Measurements from ENCODE around the gene PARN. TPM values are rescaled to one million over a fixed set of nuclear protein-coding genes. Genes with fewer than 3 reads are reported as not detected.

Gene PARN
- total RNA-seq, 1 donor from 2014 or later, result 16.8 TPM

DNA sequence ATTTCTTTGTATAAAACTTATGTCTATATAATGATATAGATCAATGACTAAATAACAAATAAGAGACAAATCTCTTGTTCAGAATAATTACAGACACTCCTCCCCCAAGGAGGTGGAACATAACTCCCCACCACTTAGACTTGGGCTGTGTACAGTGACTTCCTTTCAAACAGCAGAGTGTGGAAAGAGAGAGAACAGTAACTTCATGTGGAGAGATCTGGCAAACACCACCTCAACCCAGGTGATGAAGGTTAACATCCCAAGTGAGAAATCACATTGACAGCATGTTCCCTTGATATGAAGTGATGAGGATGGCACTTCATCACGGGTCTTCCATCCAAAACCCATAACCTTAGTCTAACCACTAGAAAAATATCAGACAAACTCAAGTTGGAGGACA lies 169.3 kb downstream of the PARN start:
- DNase-seq, result no peak
- Histone ChIP-seq H3K4me1 (peaks cover 5% of the 10 kb centered on the region), H3K27me3 (ENCODE audit: low read depth) (no peaks in the 10 kb centered on the region), H3K36me3 (peaks cover 10% of the 10 kb centered on the region), H3K27ac (replicated peaks) (no peak overlapping the region), H3K4me3 (no peak overlapping the region), H3K9me3 (replicated peaks) (peaks cover 18% of the 10 kb centered on the region)
- intact Hi-C loops (cut with micrococcal nuclease), result no loop called here
- TF ChIP-seq, protein P1, sequence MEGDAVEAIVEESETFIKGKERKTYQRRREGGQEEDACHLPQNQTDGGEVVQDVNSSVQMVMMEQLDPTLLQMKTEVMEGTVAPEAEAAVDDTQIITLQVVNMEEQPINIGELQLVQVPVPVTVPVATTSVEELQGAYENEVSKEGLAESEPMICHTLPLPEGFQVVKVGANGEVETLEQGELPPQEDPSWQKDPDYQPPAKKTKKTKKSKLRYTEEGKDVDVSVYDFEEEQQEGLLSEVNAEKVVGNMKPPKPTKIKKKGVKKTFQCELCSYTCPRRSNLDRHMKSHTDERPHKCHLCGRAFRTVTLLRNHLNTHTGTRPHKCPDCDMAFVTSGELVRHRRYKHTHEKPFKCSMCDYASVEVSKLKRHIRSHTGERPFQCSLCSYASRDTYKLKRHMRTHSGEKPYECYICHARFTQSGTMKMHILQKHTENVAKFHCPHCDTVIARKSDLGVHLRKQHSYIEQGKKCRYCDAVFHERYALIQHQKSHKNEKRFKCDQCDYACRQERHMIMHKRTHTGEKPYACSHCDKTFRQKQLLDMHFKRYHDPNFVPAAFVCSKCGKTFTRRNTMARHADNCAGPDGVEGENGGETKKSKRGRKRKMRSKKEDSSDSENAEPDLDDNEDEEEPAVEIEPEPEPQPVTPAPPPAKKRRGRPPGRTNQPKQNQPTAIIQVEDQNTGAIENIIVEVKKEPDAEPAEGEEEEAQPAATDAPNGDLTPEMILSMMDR (IDR thresholded peaks at IDR 0.05; ENCODE audit: borderline replicate concordance), result no peak

DNA sequence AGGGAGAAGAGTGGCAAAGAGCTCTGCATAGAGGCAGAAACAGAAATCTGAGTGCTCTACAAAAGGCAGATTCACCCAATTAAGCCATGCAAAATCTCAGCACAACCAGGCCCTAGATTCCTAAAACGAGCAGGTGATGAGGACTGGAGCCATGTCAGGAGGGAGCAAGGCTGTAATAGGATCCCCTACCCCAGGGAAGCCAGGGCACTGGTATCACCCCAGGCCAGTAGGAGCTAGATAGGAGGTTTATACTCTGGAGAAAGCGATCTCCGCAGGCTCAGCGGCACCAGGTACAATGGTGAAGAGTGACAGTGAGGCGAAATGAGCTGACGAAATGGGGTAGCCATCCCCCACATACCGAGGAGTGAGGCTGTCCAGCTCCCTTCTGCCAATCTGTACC lies 171.5 kb downstream of the PARN start:
- Histone ChIP-seq H3K36me3 (no peaks in the 10 kb centered on the region), H3K27ac (replicated peaks) (no peak overlapping the region), H3K27me3 (ENCODE audit: low read depth) (no peaks in the 10 kb centered on the region), H3K9me3 (replicated peaks) (peaks cover under 1% of the 10 kb centered on the region), H3K4me1 (peaks cover 13% of the 10 kb centered on the region), H3K4me3 (no peak overlapping the region)
- DNase-seq, result no peak
- intact Hi-C loops (cut with micrococcal nuclease), result no loop called here
- TF ChIP-seq, protein P1 (IDR thresholded peaks at IDR 0.05; ENCODE audit: borderline replicate concordance), result no peak

DNA sequence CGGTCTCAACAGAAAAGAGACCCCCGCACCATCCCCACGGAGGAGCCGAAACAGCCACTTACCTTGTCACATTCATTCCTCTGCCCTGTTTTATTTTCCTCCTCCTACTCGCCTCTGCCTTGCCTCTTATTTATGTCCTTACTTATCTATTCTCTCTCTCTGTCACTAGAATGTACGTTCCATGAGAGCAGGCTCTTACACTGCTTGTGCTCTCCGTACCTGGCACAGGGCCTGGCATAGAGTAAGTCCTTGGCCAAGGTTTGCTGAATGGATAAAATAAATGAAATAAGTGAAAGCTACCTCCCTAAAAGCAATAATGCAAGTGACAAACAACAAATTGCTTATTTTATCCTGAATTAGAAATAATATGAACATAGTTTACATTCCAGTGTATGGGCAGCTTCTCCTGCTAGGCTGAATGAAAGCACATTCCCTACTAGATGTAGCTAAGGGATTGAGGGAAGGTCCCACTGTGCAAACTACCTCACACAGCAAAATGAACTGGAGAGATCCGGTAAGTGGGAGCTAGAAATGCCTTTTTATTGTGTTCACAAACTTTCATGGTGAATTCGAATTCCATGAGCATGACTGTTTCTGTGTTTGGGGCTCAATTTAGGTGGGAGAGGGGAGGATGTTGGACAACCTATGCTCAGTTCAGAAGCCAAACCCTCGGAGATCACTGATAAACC lies 173.1 kb downstream of the PARN start:
- Histone ChIP-seq H3K9me3 (replicated peaks) (no peaks in the 10 kb centered on the region), H3K27ac (replicated peaks) (no peak overlapping the region), H3K27me3 (ENCODE audit: low read depth) (no peaks in the 10 kb centered on the region), H3K4me1 (peaks cover 13% of the 10 kb centered on the region), H3K4me3 (no peak overlapping the region), H3K36me3 (no peaks in the 10 kb centered on the region)
- no peak for DNase-seq
- intact Hi-C loops (cut with micrococcal nuclease), result no loop called here
- TF ChIP-seq, protein P1 (IDR thresholded peaks at IDR 0.05; ENCODE audit: borderline replicate concordance), result no peak

DNA sequence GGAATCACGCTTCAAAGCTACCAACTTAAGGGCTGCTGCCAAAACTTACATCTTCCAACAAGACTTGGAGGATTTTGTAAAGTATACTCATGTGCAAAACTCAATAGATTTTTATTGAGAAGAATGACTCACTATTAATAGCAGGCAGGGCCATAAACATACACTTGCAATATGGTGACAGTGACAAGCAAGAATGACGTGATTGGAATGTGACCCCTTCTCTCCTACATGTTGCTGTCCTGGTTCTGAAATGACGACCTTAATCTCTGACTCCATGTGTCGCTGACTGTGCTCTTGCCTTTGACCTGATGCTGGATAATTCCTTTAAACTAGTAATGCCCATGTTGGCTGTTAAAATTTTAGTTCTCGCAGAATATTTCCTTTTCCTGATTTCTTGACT lies 174.5 kb downstream of the PARN start:
- H3K9me3 ChIP-seq (replicated peaks), result no peaks in the 10 kb centered on the region
- H3K4me1 ChIP-seq, result peaks cover 15% of the 10 kb centered on the region
- no peak overlapping the region for H3K27ac ChIP-seq (replicated peaks)
- intact Hi-C loops (cut with micrococcal nuclease), result no loop called here
- no peak for DNase-seq
- TF ChIP-seq, protein P1 (IDR thresholded peaks at IDR 0.05; ENCODE audit: borderline replicate concordance), result no peak
- no peak overlapping the region for H3K4me3 ChIP-seq
- H3K36me3 ChIP-seq, result no peaks in the 10 kb centered on the region
- no peaks in the 10 kb centered on the region for H3K27me3 ChIP-seq (ENCODE audit: low read depth)

DNA sequence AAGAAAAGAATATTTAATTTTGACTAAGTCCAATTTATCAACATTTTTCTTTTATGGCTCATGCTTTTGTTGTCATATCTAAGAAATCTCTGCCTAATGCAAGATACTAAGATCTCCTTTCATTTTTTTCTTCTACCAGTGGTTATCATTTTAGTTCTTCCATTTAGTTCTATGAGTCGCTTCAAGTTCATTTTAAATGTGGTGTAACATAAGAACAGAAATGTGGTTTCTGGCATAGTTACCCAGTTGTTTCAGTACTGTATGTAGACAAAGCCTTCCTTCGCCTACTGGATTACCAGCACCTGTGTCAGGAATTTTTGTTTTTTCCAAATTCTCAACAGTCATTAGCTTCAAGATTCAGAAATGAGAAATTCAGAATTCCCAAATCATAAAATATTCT lies 175.7 kb downstream of the PARN start:
- no peak for DNase-seq
- no peaks in the 10 kb centered on the region for H3K9me3 ChIP-seq (replicated peaks)
- H3K4me1 ChIP-seq, result peaks cover 25% of the 10 kb centered on the region
- intact Hi-C loops (cut with micrococcal nuclease), result no loop called here
- H3K27ac ChIP-seq (replicated peaks), result no peak overlapping the region
- no peaks in the 10 kb centered on the region for H3K36me3 ChIP-seq
- H3K4me3 ChIP-seq, result no peak overlapping the region
- H3K27me3 ChIP-seq (ENCODE audit: low read depth), result no peaks in the 10 kb centered on the region
- TF ChIP-seq, protein P1 (IDR thresholded peaks at IDR 0.05; ENCODE audit: borderline replicate concordance), result no peak
